Osteoblast (primary cell): ENCODE results near the gene FPR3. TPM values are rescaled to one million over a fixed set of nuclear protein-coding genes. Genes with fewer than 3 reads are reported as not detected.
A peak's percentile ranks its signal among the peaks of the same experiment; 100 is the strongest.

Experiments
- DNase-seq: peaks from one replicate; pipeline ENCODE4 v3.0.0; 2011; ENCODE audit warnings: low spot score, mixed read lengths; ENCODE audit not compliant: insufficient read length; ENCODE audit errors: missing footprints
- H2AFZ ChIP-seq: 2 replicates; pipeline ENCODE4 v1.6.0; 2011; ENCODE audit warnings: mild to moderate bottlenecking, low read length
- H3K27ac ChIP-seq: 2 replicates; pipeline ENCODE4 v1.5.1; 2011; ENCODE audit warnings: mild to moderate bottlenecking, low read depth, low read length, moderate library complexity
- H3K27me3 ChIP-seq: 2 replicates; pipeline ENCODE4 v1.6.0; 2012; ENCODE audit warnings: mild to moderate bottlenecking, control low read depth, inconsistent platforms, low read length, moderate library complexity; ENCODE audit not compliant: insufficient read depth
- H3K36me3 ChIP-seq: 2 replicates; pipeline ENCODE4 v1.5.1; 2011; ENCODE audit warnings: mild to moderate bottlenecking, low read length, control low read depth, moderate library complexity; ENCODE audit not compliant: insufficient read depth
- H3K4me1 ChIP-seq: 2 replicates; pipeline ENCODE4 v1.5.1; 2011; ENCODE audit warnings: mild to moderate bottlenecking, low read length, control low read depth, moderate library complexity; ENCODE audit not compliant: insufficient read depth
- H3K4me2 ChIP-seq: 2 replicates; pipeline ENCODE4 v1.6.0; 2011; ENCODE audit warnings: mild to moderate bottlenecking, low read length; ENCODE audit not compliant: insufficient read depth
- H3K4me3 ChIP-seq: fragments of 200-600 bp; sonication (generic); 3 replicates; pipeline ENCODE4 v1.5.1; 2012; ENCODE audit warnings: mild to moderate bottlenecking, low read length, inconsistent platforms; ENCODE audit not compliant: insufficient read depth
- H3K79me2 ChIP-seq: 2 replicates; pipeline ENCODE4 v1.6.0; 2012; ENCODE audit warnings: mild to moderate bottlenecking, low read length, control low read depth, inconsistent platforms; ENCODE audit not compliant: insufficient read depth
- H3K9me3 ChIP-seq: 2 replicates; pipeline ENCODE4 v1.5.1; 2011; ENCODE audit warnings: low read depth, low read length, control low read depth
- H4K20me1 ChIP-seq: 2 replicates; pipeline ENCODE4 v1.6.0; 2012; ENCODE audit warnings: mild to moderate bottlenecking, low read length, control low read depth; ENCODE audit not compliant: insufficient read depth
- total RNA-seq: library from RNA; depleted of rRNA; stranded (reverse); fragments of >200 nt; gene quantifications from 2 replicates; pipeline ENCODE4 v1.2.3, GENCODE V29; 2012
- TF ChIP-seq, protein P1 (sequence below): IDR thresholded peaks from 2 replicates; pipeline ENCODE4 v1.5.1; 2011; ENCODE audit warnings: mild to moderate bottlenecking, low read depth, low read length, moderate library complexity; ENCODE audit errors: extremely low read depth

Gene FPR3
- total RNA-seq, 1 donor = 1.1 TPM

DNA sequence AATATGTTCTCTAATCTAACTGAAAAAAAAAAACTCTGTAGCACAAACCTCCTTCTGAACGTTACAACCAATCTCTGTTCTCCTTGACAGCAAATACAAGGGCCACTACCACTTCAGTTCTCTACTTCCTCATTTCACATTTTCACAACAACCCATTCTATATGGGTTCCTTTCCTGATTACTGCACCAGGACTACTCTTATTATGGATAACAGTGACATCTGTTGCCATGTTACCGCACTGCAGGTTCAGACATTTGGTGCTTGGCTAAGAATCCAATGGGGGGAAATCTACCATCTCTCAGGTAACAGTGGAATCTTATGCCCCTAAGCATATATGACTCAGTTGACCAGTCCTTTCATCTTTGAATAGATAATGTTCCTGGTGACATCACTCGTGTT lies 11.6 kb upstream of the FPR3 start:
- Histone ChIP-seq H4K20me1 (no peaks in the 10 kb centered on the region), H3K27ac (no peak overlapping the region), H3K27me3 (peaks cover 16% of the 10 kb centered on the region), H3K4me3 (no peak overlapping the region), H3K4me2 (no peak overlapping the region), H2AFZ (no peak overlapping the region), H3K36me3 (no peaks in the 10 kb centered on the region), H3K9me3 (no peaks in the 10 kb centered on the region), H3K4me1 (peaks cover 14% of the 10 kb centered on the region), H3K79me2 (no peaks in the 10 kb centered on the region)
- TF ChIP-seq, protein P1, sequence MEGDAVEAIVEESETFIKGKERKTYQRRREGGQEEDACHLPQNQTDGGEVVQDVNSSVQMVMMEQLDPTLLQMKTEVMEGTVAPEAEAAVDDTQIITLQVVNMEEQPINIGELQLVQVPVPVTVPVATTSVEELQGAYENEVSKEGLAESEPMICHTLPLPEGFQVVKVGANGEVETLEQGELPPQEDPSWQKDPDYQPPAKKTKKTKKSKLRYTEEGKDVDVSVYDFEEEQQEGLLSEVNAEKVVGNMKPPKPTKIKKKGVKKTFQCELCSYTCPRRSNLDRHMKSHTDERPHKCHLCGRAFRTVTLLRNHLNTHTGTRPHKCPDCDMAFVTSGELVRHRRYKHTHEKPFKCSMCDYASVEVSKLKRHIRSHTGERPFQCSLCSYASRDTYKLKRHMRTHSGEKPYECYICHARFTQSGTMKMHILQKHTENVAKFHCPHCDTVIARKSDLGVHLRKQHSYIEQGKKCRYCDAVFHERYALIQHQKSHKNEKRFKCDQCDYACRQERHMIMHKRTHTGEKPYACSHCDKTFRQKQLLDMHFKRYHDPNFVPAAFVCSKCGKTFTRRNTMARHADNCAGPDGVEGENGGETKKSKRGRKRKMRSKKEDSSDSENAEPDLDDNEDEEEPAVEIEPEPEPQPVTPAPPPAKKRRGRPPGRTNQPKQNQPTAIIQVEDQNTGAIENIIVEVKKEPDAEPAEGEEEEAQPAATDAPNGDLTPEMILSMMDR = peak; percentile 60
- DNase-seq = no peak

DNA sequence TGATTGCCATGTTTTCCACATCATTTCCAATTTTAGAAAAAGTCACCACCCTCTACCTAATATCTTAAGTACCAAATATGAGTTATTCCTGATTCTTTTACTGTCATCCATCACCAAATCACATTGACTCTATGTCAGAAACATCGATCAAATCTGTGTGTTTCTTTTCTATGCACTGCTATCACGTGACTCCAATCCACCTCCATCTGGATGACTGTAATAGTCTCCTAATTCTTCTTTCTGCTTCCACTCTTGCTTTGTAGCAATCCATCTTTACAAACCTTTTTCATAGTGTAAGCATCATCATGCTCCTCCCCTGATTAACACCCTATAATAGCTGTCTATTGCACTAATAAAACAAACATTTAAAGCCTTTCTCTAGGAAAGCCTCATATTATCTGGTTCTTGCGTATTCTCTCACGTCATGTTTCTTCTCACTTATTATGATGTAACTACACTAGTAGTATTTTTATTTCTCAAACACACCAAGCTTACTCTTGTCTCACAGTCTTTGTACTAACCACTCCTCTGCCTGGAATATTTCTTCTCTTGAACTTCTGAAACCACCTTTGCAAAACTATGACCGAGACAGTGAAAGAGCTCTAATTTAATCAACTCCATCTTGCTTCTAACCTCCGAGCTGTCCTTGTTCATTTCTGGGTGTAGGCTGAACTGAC lies 10.7 kb upstream of the FPR3 start:
- Histone ChIP-seq H2AFZ (no peak overlapping the region), H3K79me2 (no peaks in the 10 kb centered on the region), H4K20me1 (no peaks in the 10 kb centered on the region), H3K4me2 (peak overlapping the region; percentile 25), H3K27me3 (peaks cover 10% of the 10 kb centered on the region), H3K36me3 (no peaks in the 10 kb centered on the region), H3K27ac (peak overlapping the region; percentile 55), H3K9me3 (no peaks in the 10 kb centered on the region), H3K4me1 (peaks cover 14% of the 10 kb centered on the region), H3K4me3 (no peak overlapping the region)
- DNase-seq = no peak
- TF ChIP-seq, protein P1 = no peak

- H3K79me2 ChIP-seq = no peaks in the 10 kb centered on the region
- peak overlapping the region; percentile 77 for H3K27ac ChIP-seq
- peak overlapping the region; percentile 32 for H2AFZ ChIP-seq
- no peaks in the 10 kb centered on the region for H3K36me3 ChIP-seq
- DNase-seq = no peak
- no peaks in the 10 kb centered on the region for H3K9me3 ChIP-seq
- H3K4me2 ChIP-seq = peak overlapping the region; percentile 25
- peaks cover 14% of the 10 kb centered on the region for H3K4me1 ChIP-seq
- TF ChIP-seq, protein P1 = no peak
- H3K27me3 ChIP-seq = peaks cover 8% of the 10 kb centered on the region
- H4K20me1 ChIP-seq = no peaks in the 10 kb centered on the region
- H3K4me3 ChIP-seq = peak overlapping the region; percentile 30
These were observed 9.9 kb upstream of the FPR3 start for GRCh38 chr19:51784922-51785690.
